ENCODE results near the gene NDUFA12.

- TF ChIP-seq POLR2A (IDR thresholded peaks at IDR 0.05), result no peak
- TF ChIP-seq, protein P1, sequence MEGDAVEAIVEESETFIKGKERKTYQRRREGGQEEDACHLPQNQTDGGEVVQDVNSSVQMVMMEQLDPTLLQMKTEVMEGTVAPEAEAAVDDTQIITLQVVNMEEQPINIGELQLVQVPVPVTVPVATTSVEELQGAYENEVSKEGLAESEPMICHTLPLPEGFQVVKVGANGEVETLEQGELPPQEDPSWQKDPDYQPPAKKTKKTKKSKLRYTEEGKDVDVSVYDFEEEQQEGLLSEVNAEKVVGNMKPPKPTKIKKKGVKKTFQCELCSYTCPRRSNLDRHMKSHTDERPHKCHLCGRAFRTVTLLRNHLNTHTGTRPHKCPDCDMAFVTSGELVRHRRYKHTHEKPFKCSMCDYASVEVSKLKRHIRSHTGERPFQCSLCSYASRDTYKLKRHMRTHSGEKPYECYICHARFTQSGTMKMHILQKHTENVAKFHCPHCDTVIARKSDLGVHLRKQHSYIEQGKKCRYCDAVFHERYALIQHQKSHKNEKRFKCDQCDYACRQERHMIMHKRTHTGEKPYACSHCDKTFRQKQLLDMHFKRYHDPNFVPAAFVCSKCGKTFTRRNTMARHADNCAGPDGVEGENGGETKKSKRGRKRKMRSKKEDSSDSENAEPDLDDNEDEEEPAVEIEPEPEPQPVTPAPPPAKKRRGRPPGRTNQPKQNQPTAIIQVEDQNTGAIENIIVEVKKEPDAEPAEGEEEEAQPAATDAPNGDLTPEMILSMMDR (IDR thresholded peaks at IDR 0.05), result no peak
These were observed 60.8 kb downstream of the NDUFA12 start for GRCh38 chr12:94942663-94943062.

Measured in tibial nerve (tissue), 3 donors.